Stimulated activated CD4-positive, alpha-beta T cell treated with anti-CD3 and anti-CD28 coated beads, TNF-alpha, amount 100 ng/mL, for 48 hours (primary cell): ENCODE measurements around the gene MXI1.

Experiments used
- DNase-seq, 3 donors: peaks; one replicate each; pipeline ENCODE4 v3.0.0-alpha.2; 2020; ENCODE audit warnings: low read depth in 3 of 3

The MXI1 gene

GRCh38 chr10:110215286-110216170 is 8.1 kb downstream of the MXI1 start:
- DNase-seq, result no peak

- no peak for DNase-seq
These were observed 8.8 kb downstream of the MXI1 start for GRCh38 chr10:110216240-110216639.

GRCh38 chr10:110216942-110217661 is 9.7 kb downstream of the MXI1 start:
- no peak for DNase-seq

- no peak for DNase-seq
These were observed 10.2 kb downstream of the MXI1 start for GRCh38 chr10:110217662-110218008.

GRCh38 chr10:110218632-110219031 is 11.2 kb downstream of the MXI1 start:
- no peak for DNase-seq

DNA sequence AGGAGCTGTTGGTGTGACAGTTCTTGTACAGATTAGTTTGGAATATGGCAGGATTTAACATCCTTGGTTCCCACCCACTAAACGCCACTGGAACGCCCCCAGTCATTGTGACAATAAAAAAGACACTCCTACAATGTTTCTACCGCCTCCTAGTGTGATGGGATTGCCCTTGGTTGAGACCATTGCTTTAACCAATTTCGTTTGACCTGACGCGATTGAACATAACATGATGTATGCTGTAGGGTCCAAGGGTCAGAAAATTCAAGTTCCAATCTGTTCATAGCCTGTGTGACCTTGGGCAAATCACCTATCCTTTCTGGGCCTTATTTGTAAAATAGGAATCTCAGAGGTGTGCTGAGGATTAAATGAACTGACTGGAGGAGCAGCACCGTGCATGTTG is 12.5 kb downstream of the MXI1 start:
- no peak for DNase-seq

GRCh38 chr10:110220398-110220797 is 13.0 kb downstream of the MXI1 start:
- DNase-seq, result no peak

- DNase-seq, result no peak
These were observed 13.8 kb downstream of the MXI1 start for GRCh38 chr10:110221044-110221720.

- peak; percentile 60 to 80 (median 71) for DNase-seq
These were observed 14.4 kb downstream of the MXI1 start for GRCh38 chr10:110221721-110222261.

DNA sequence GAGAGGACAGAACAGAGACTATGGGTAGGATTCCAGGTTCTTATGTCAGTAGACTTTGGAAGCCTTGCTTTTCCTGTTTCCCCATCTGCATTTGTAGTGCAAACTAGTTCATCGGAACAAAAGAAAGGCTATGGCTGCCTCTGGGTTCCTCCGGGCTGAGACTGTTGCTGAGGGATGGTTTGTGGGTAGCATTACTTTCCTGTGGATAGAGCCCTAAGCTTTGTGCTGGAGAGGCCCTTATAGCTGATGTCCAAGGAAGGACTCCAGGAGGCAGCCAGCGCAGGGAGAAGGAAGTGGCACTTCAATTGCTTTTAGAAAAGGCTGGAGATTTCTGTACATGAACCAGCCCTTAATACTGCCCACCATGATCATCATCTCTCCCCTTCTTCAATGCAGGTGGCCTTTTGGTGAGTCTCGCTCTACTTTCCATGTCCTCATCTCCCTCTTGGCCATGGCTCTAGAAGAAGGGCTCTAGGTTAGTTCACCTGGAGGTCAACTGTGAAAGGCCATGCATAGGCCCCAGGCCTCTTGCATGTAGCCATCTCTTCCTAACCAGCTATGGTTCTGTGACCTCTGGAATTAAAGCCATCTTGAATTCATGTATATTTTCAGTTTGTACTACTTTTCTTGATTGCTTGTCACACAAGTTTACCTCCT is 15.4 kb downstream of the MXI1 start:
- DNase-seq, result no peak

DNA sequence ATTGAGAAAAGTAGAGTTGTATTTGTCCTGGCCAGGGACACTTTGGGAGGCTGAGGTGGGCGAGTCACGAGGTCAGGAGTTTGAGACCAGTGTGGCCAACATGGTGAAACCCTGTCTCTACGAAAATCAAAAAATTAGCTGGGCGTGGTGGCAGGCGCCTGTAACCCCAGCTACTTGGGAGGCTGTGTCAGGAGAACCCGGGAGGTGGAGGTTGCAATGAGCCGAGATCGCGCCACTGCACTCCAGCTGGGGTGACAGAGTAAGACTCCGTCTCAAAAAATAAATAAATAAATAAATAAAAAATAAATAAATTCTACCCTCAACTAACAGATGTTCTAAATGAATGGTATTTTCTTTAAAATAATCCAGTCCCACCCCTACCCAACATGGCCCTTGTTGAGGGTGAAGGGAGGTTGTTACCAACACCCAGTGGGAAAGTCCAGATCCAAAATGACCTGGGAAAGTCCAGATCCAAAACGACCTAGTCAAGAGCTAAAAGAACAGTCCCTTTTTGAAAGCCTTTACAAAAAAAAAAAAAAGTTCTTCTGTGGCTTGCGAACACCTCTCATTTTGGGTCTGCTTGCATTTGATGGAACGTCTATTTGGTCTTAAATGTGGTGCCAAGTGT is 16.0 kb downstream of the MXI1 start:
- DNase-seq, result no peak

DNA sequence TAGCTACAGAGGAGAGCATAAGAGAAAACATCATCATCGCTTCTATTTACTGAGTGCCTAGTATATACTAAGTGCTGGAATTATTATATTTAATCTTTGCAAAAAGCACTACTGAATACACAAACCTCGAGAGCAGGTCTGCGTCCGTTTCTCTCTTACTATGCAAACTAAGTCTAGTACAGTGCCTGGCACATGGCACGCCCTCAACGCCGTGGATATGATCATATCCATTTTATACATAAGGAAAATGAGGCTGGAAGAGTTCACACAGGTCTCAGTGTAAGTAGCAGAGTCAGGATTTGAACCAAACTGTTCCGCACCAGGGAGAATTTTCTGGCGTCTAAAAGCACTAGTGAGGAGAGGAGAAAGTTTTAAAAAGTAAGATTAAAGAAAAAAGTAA is 17.6 kb downstream of the MXI1 start:
- DNase-seq, result no peak

GRCh38 chr10:110225441-110225755 is 18.0 kb downstream of the MXI1 start:
- no peak for DNase-seq

DNA sequence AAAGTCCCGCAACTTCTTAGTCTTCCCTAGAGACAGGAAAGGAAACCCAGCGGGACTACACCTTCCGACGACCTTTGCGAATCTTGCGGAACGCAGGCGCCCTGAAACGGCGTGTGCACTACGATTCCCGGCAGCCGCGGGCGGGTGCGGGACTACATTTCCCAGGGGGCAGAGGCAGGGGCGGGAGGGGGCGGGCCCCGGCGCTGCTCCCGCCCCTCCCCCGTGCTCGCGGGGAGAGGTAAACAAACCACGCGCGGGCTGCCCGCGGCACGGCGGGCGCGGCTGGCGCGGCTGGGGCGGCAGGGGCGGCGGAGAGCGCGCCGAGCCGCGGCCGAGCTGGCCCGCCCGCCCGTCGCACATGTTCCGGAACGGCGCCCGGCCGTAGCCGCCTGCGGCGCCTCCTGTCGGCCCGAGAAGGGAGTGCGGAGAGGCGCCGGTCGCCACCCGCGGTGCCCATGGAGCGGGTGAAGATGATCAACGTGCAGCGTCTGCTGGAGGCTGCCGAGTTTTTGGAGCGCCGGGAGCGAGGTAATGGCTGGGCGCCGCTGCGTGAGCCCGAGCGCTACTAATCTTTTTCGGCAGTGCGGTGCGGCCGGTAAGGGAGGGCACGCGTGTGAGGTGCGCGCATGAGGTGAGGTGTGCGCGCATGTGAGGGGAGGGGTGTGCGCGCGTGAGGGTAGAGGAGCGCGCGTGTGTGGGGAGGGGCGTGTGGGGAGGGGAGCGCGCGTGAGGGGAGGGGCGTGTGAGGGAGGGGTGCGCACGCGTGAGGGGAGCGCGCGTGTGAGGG is 18.5 kb downstream of the MXI1 start:
- peak; percentile 75 to 83 (median 77) for DNase-seq

- peak; percentile 75 to 83 (median 80) for DNase-seq
These were observed 19.1 kb downstream of the MXI1 start for GRCh38 chr10:110226543-110226925.

- peak in 1 of 3 donors; percentile 73 for DNase-seq
These were observed 19.7 kb downstream of the MXI1 start for GRCh38 chr10:110226926-110227641.

DNA sequence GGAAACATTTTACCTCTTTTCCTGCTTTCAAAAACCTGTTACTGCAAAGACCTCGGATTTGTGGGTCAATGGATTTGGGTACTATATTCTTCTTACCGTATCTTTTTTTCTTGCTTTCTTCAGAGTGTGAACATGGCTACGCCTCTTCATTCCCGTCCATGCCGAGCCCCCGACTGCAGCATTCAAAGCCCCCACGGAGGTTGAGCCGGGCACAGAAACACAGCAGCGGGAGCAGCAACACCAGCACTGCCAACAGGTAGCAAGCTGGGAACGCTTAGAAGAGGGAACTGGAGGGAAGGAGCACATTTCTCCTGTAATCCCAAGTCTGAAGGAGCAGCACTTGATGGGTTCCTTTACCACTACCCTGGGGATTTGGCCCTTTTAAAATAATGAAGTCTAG is 20.7 kb downstream of the MXI1 start:
- DNase-seq, result no peak

DNA sequence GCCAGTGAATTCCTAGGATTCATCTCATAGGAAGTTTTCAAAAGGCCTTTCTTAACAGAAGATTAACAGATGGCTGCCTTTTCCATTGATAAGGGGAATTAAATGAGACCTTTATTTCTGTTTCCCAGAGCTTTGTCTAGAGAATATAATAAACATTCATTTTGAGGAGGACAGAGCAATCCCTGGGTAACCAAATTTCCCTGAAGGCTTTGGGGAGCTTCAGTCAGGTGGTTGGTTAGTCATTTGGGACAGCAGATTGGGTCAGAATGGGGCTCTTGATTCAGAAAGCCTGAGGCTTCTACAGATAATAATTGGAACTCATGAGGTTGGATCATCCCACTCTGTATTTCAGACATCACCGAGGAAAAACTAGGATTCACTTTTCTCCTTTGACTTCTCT is 21.8 kb downstream of the MXI1 start:
- DNase-seq, result no peak

DNA sequence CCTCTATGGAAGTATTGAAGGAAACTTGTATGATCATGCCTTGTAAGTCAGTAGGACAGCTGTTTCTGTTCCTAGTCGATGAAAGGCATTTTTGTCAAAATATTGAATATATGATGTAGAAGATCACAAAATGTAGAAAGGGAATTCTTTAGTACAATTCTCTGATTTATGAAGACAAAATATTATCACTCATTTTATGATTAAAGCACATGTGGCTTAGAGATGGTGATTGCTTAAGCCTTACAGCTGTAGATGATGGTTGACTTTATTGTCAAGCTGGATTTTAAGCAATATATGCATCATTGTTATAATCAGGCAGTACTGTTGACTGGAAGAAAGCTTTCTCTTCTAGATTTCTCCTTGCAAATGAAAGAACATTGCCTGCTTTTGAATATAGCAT is 26.4 kb downstream of the MXI1 start:
- no peak for DNase-seq

- no peak for DNase-seq
These were observed 30.6 kb downstream of the MXI1 start for GRCh38 chr10:110237894-110238480.
